NT2/D1 (cell line): Measurements from ENCODE around the gene FOXJ2.

Experiments
- SUZ12 ChIP-seq: IDR thresholded peaks from 2 replicates; pipeline ENCODE4 v1.6.1; 2011; ENCODE audit not compliant: insufficient read length, insufficient read depth; ENCODE audit errors: extremely low read depth
- YY1 ChIP-seq: IDR thresholded peaks from 2 replicates; pipeline ENCODE4 v1.6.1; 2011; ENCODE audit not compliant: insufficient read length, insufficient read depth
- ZNF274 ChIP-seq: IDR thresholded peaks from 2 replicates; pipeline ENCODE4 v1.6.1; 2011; ENCODE audit warnings: mild to moderate bottlenecking, low read depth, low read length

- TF ChIP-seq YY1: no peak
- no peak for TF ChIP-seq SUZ12
- TF ChIP-seq ZNF274: no peak
These were observed 13.7 kb downstream of the FOXJ2 start for GRCh38 chr12:8045952-8046944.
